Activated naive CD4-positive, alpha-beta T cell treated with anti-CD3 and anti-CD28 coated beads, Interleukin-2, amount 50 U/mL, for 24 hours (primary cell): Measurements from ENCODE around the gene USP15.
A peak's percentile ranks its signal among the peaks of the same experiment; 100 is the strongest.

Source experiments
- H3K27ac Mint-ChIP-seq: one replicate; pipeline ENCODE4 v1.8.0; 2021; ENCODE audit warnings: mild to moderate bottlenecking, mixed read lengths
- H3K27me3 Mint-ChIP-seq: one replicate; pipeline ENCODE4 v1.8.0; 2021; ENCODE audit warnings: mixed read lengths
- H3K36me3 Mint-ChIP-seq: one replicate; pipeline ENCODE4 v1.8.0; 2021; ENCODE audit warnings: mixed read lengths
- H3K4me1 Mint-ChIP-seq: one replicate; pipeline ENCODE4 v1.8.0; 2021; ENCODE audit warnings: mixed read lengths
- H3K4me3 Mint-ChIP-seq: one replicate; pipeline ENCODE4 v1.8.0; 2021; ENCODE audit warnings: mild to moderate bottlenecking, mixed read lengths
- H3K9me3 Mint-ChIP-seq: one replicate; pipeline ENCODE4 v1.8.0; 2021; ENCODE audit warnings: mixed read lengths

The USP15 gene

GRCh38 chr12:62259993-62260732 lies at the start of gene USP15:
Gene USP15 (plus strand): TSS chr12:62260404. CDS start chr12:62260415, 11 bp downstream.
- Mint-ChIP-seq H3K9me3 (no peaks in the 10 kb centered on the region), H3K27ac (peak within 1 kb of the TSS; percentile 100), H3K4me1 (peaks cover 56% of the 10 kb centered on the region), H3K4me3 (peak within 1 kb of the TSS; percentile 99), H3K36me3 (peaks cover 13% of the 10 kb centered on the region), H3K27me3 (no peaks in the 10 kb centered on the region)

- H3K27me3 Mint-ChIP-seq = no peaks in the 10 kb centered on the region
- H3K27ac Mint-ChIP-seq = peak overlapping the region; percentile 17
- peaks cover 34% of the 10 kb centered on the region for H3K4me1 Mint-ChIP-seq
- H3K4me3 Mint-ChIP-seq = no peak overlapping the region
- no peaks in the 10 kb centered on the region for H3K36me3 Mint-ChIP-seq
- H3K9me3 Mint-ChIP-seq = peaks cover 5% of the 10 kb centered on the region
Observed at GRCh38 chr12:62210422-62210821, 49.8 kb upstream of the USP15 start.

GRCh38 chr12:62211510-62211909 lies 48.7 kb upstream of the USP15 start:
- Mint-ChIP-seq H3K9me3 (no peaks in the 10 kb centered on the region), H3K27ac (no peak overlapping the region), H3K36me3 (no peaks in the 10 kb centered on the region), H3K4me1 (peaks cover 45% of the 10 kb centered on the region), H3K27me3 (no peaks in the 10 kb centered on the region), H3K4me3 (no peak overlapping the region)

- Mint-ChIP-seq H3K9me3 (no peaks in the 10 kb centered on the region), H3K27ac (peak overlapping the region; percentile 38), H3K4me1 (peaks cover 51% of the 10 kb centered on the region), H3K27me3 (no peaks in the 10 kb centered on the region), H3K36me3 (no peaks in the 10 kb centered on the region), H3K4me3 (peak overlapping the region; percentile 21)
Observed at GRCh38 chr12:62214846-62215245, 45.4 kb upstream of the USP15 start.

- H3K36me3 Mint-ChIP-seq = no peaks in the 10 kb centered on the region
- H3K9me3 Mint-ChIP-seq = no peaks in the 10 kb centered on the region
- H3K4me1 Mint-ChIP-seq = peaks cover 48% of the 10 kb centered on the region
- no peaks in the 10 kb centered on the region for H3K27me3 Mint-ChIP-seq
- peak overlapping the region; percentile 65 for H3K27ac Mint-ChIP-seq
- H3K4me3 Mint-ChIP-seq = peak overlapping the region; percentile 74
Observed at GRCh38 chr12:62215506-62215905, 44.7 kb upstream of the USP15 start.

- no peaks in the 10 kb centered on the region for H3K9me3 Mint-ChIP-seq
- no peaks in the 10 kb centered on the region for H3K36me3 Mint-ChIP-seq
- no peaks in the 10 kb centered on the region for H3K27me3 Mint-ChIP-seq
- peaks cover 43% of the 10 kb centered on the region for H3K4me1 Mint-ChIP-seq
- no peak overlapping the region for H3K4me3 Mint-ChIP-seq
- no peak overlapping the region for H3K27ac Mint-ChIP-seq
Observed at GRCh38 chr12:62217466-62218194, 42.6 kb upstream of the USP15 start.

GRCh38 chr12:62221107-62221506 lies 39.1 kb upstream of the USP15 start:
- H3K27me3 Mint-ChIP-seq = no peaks in the 10 kb centered on the region
- H3K4me3 Mint-ChIP-seq = no peak overlapping the region
- no peak overlapping the region for H3K27ac Mint-ChIP-seq
- H3K36me3 Mint-ChIP-seq = no peaks in the 10 kb centered on the region
- H3K9me3 Mint-ChIP-seq = no peaks in the 10 kb centered on the region
- peaks cover 22% of the 10 kb centered on the region for H3K4me1 Mint-ChIP-seq

- H3K9me3 Mint-ChIP-seq = peaks cover 12% of the 10 kb centered on the region
- peaks cover under 1% of the 10 kb centered on the region for H3K36me3 Mint-ChIP-seq
- no peak overlapping the region for H3K27ac Mint-ChIP-seq
- no peak overlapping the region for H3K4me3 Mint-ChIP-seq
- H3K4me1 Mint-ChIP-seq = peaks cover 4% of the 10 kb centered on the region
- H3K27me3 Mint-ChIP-seq = no peaks in the 10 kb centered on the region
Observed at GRCh38 chr12:62224601-62225000, 35.6 kb upstream of the USP15 start.

- Mint-ChIP-seq H3K9me3 (peaks cover 16% of the 10 kb centered on the region), H3K27ac (peak overlapping the region; percentile 9)
Observed at GRCh38 chr12:62227091-62227490, 33.1 kb upstream of the USP15 start.

GRCh38 chr12:62230652-62231051 lies 29.6 kb upstream of the USP15 start:
- H3K4me3 Mint-ChIP-seq = no peak overlapping the region
- H3K36me3 Mint-ChIP-seq = peaks cover 5% of the 10 kb centered on the region
- peaks cover 19% of the 10 kb centered on the region for H3K9me3 Mint-ChIP-seq
- no peaks in the 10 kb centered on the region for H3K27me3 Mint-ChIP-seq
- no peaks in the 10 kb centered on the region for H3K4me1 Mint-ChIP-seq
- no peak overlapping the region for H3K27ac Mint-ChIP-seq

More at GRCh38 chr12:62227091-62227490, 33.1 kb upstream of the USP15 start:
- no peak overlapping the region for H3K4me3 Mint-ChIP-seq
- peaks cover 3% of the 10 kb centered on the region for H3K36me3 Mint-ChIP-seq
- no peaks in the 10 kb centered on the region for H3K4me1 Mint-ChIP-seq
- H3K27me3 Mint-ChIP-seq = no peaks in the 10 kb centered on the region

- Mint-ChIP-seq H3K36me3 (peaks cover 10% of the 10 kb centered on the region), H3K27ac (no peak overlapping the region), H3K4me1 (no peaks in the 10 kb centered on the region), H3K9me3 (peaks cover 11% of the 10 kb centered on the region), H3K4me3 (no peak overlapping the region), H3K27me3 (no peaks in the 10 kb centered on the region)
Observed at GRCh38 chr12:62232143-62232729, 28.0 kb upstream of the USP15 start.

- peaks cover 11% of the 10 kb centered on the region for H3K9me3 Mint-ChIP-seq
- H3K36me3 Mint-ChIP-seq = peaks cover 12% of the 10 kb centered on the region
- no peaks in the 10 kb centered on the region for H3K27me3 Mint-ChIP-seq
- no peak overlapping the region for H3K27ac Mint-ChIP-seq
- no peak overlapping the region for H3K4me3 Mint-ChIP-seq
- no peaks in the 10 kb centered on the region for H3K4me1 Mint-ChIP-seq
Observed at GRCh38 chr12:62233805-62234204, 26.4 kb upstream of the USP15 start.

- Mint-ChIP-seq H3K27me3 (no peaks in the 10 kb centered on the region), H3K27ac (no peak overlapping the region), H3K36me3 (peaks cover 7% of the 10 kb centered on the region), H3K9me3 (no peaks in the 10 kb centered on the region), H3K4me1 (peaks cover 5% of the 10 kb centered on the region), H3K4me3 (no peak overlapping the region)
Observed at GRCh38 chr12:62239571-62239970, 20.6 kb upstream of the USP15 start.

- Mint-ChIP-seq H3K9me3 (no peaks in the 10 kb centered on the region), H3K4me3 (no peak overlapping the region), H3K4me1 (peaks cover 29% of the 10 kb centered on the region), H3K36me3 (no peaks in the 10 kb centered on the region), H3K27ac (no peak overlapping the region), H3K27me3 (no peaks in the 10 kb centered on the region)
Observed at GRCh38 chr12:62247281-62248045, 12.7 kb upstream of the USP15 start.

- Mint-ChIP-seq H3K4me3 (no peak overlapping the region), H3K36me3 (peaks cover 5% of the 10 kb centered on the region), H3K9me3 (no peaks in the 10 kb centered on the region), H3K4me1 (peaks cover 42% of the 10 kb centered on the region), H3K27me3 (no peaks in the 10 kb centered on the region), H3K27ac (no peak overlapping the region)
Observed at GRCh38 chr12:62248873-62249272, 11.3 kb upstream of the USP15 start.
